Tibial artery (tissue), 4 donors: ENCODE measurements around the gene KMT2D.

Source experiments
- DNase-seq, 2 donors: peaks; one replicate each; pipeline ENCODE4 v3.0.0-alpha.2; 2019
- H3K27ac ChIP-seq, 2 donors: fragments of 200-600 bp; sonication (generic) in 1 of 2; 1 replicate in 1 of 2; 2 replicates in 1 of 2; pipeline ENCODE4 v1.5.1; 2018 to 2019; ENCODE audit warnings: mild to moderate bottlenecking in 1 of 2
- H3K27me3 ChIP-seq, 2 donors: fragments of 200-600 bp; sonication (generic) in 1 of 2; one replicate each; pipeline versions ENCODE4 v1.5.1 to v1.6.0; 2016 to 2019
- H3K36me3 ChIP-seq, 3 donors: fragments of 200-600 bp; sonication (generic) in 2 of 3; one replicate each; pipeline ENCODE4 v1.5.1; 2016 to 2019; ENCODE audit warnings: mild to moderate bottlenecking in 2 of 3
- H3K4me1 ChIP-seq, 4 donors: fragments of 200-600 bp; sonication (generic) in 2 of 4; 1 replicate in 3 of 4; 2 replicates in 1 of 4; pipeline ENCODE4 v1.5.1; 2016 to 2019
- H3K4me3 ChIP-seq, 2 donors: fragments of 200-600 bp; sonication (generic) in 1 of 2; 1 replicate in 1 of 2; 2 replicates in 1 of 2; pipeline ENCODE4 v1.5.1; 2018 to 2019; ENCODE audit warnings: mild to moderate bottlenecking in 2 of 2
- H3K9me3 ChIP-seq, 3 donors: fragments of 200-600 bp; sonication (generic) in 1 of 3; one replicate each; pipeline ENCODE4 v1.5.1; 2016 to 2019
- intact Hi-C: fragments of 100-400 bp; cut with DNase I; formaldehyde crosslinking; loops from one replicate; pipeline ENCODE4 v1.15.0; 2023; ENCODE audit warnings: low total_unique reads
- TF ChIP-seq, protein P1 (sequence below), 2 experiments: fragments of 200-600 bp in 1 of 2; fragments of 450-650 bp in 1 of 2; IDR thresholded peaks; one replicate each; pipeline ENCODE4 v1.5.1; 2017 to 2019; ENCODE audit warnings: antibody characterized with exemption in 2 of 2, mild to moderate bottlenecking in 1 of 2, moderate library complexity in 1 of 2

KMT2D gene

DNA sequence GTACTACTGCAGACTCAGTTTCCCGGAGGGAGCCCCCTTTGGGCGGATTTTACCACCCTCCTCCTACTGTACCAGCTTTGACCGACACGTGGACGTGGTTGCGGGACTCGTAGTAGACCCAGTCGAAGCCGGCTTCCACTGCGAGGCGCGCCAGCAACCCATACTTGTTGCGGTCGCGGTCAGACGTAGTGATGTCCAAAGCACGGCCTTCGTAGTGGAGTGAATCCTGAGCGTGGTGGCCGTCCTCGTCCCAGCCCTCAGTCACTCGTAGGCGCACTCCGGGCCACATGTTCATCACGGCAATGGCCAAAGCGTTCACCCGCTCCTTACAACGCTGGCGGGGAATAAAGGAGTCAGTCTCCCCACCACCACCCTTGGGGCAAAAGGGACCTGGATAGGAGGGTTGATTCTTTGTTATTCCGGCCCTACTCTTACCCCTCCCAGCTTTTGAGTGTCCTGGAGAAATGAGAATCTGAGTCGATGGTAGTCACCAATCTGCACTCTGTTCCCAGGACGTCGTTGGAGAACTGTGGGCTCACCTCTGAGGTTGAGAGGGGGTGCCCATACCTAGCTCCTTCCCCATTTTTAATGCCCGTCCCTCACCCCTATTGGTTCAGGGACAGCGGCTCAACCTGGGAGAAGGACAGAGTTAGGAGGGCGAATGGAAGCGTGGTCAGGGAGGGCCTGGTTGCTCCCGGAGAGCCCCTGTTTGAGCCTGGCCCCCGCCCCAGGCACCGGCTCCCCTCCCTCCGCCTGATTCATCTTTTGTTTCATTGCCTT is 30.7 kb upstream of the KMT2D start:
- DNase-seq = no peak

DNA sequence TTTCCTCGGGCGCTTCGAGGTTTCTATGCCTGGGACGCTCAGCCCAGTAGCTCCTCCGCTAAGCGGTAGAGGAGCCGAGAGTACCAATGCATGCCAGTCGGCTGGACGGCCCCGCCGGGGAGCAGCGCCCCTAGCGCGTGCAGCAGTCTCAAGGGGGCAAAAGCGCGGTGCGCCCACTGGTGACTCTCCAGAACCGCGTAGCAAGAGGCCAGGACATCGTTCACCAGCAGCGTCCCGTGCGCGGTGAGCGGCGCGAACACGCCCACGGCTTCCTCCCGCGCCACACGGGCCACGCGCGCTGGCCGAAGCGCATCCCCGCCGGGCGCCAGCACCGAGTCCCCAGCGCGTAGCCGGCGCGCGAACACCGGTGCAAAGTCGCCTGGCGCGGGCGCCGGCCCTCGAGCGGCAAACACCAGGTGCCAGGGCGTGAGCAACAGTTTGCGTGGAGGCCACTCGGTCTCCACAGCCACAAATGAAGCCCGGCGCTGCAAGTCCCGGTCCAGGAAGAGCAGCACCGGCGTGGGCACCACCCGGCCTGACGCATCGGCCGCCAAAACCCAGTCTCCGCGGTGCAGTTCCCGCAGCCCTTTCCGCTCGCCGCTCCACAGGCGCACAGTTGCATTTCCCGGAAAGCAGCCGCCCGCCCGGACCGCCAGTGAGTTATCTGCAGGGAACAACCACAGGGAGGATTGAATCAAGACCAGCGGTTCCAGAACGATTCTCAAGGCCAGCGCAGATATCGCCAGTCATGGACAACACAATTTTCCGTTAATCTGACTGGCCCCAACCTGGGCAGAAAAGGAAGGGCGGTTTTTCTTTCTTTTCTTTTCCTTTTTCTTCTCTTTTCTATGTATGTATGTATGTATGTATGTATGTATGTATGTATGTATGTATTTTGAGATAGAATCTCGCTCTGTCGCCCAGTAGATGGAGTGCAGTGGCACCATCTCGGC is 29.5 kb upstream of the KMT2D start:
- Histone ChIP-seq H3K27ac (no peak overlapping the region), H3K36me3 (no peaks in the 10 kb centered on the region), H3K9me3 (no peaks in the 10 kb centered on the region), H3K4me3 (peak overlapping the region; percentile 11 to 49), H3K27me3 (peaks cover 0 to 64% of the 10 kb centered on the region in 2 donors), H3K4me1 (peaks cover 0 to 55% (median 51%) of the 10 kb centered on the region in 4 donors)
- peak; percentile 37 to 72 for DNase-seq
- intact Hi-C loops = loop anchor here (2.0 to 5.0 kb wide), 2 partner anchors 32 to 145 kb away; no protein-coding TSS in a partner anchor
- TF ChIP-seq, protein P1, sequence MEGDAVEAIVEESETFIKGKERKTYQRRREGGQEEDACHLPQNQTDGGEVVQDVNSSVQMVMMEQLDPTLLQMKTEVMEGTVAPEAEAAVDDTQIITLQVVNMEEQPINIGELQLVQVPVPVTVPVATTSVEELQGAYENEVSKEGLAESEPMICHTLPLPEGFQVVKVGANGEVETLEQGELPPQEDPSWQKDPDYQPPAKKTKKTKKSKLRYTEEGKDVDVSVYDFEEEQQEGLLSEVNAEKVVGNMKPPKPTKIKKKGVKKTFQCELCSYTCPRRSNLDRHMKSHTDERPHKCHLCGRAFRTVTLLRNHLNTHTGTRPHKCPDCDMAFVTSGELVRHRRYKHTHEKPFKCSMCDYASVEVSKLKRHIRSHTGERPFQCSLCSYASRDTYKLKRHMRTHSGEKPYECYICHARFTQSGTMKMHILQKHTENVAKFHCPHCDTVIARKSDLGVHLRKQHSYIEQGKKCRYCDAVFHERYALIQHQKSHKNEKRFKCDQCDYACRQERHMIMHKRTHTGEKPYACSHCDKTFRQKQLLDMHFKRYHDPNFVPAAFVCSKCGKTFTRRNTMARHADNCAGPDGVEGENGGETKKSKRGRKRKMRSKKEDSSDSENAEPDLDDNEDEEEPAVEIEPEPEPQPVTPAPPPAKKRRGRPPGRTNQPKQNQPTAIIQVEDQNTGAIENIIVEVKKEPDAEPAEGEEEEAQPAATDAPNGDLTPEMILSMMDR (IDR thresholded peaks at IDR 0.05) = peak in 1 of 2 experiments; percentile 5

More for the DNA sequence above, 30.7 kb upstream of the KMT2D start:
- intact Hi-C loops = no loop called here
- H3K27ac ChIP-seq = no peak overlapping the region
- H3K27me3 ChIP-seq = peaks cover 0 to 64% of the 10 kb centered on the region in 2 donors
- no peaks in the 10 kb centered on the region for H3K9me3 ChIP-seq
- H3K4me3 ChIP-seq = no peak overlapping the region
- H3K36me3 ChIP-seq = peaks cover 0 to 4% (median 0%) of the 10 kb centered on the region in 3 donors
- H3K4me1 ChIP-seq = peaks cover 0 to 58% (median 52%) of the 10 kb centered on the region in 4 donors
- TF ChIP-seq, protein P1 (IDR thresholded peaks at IDR 0.05) = no peak

DNA sequence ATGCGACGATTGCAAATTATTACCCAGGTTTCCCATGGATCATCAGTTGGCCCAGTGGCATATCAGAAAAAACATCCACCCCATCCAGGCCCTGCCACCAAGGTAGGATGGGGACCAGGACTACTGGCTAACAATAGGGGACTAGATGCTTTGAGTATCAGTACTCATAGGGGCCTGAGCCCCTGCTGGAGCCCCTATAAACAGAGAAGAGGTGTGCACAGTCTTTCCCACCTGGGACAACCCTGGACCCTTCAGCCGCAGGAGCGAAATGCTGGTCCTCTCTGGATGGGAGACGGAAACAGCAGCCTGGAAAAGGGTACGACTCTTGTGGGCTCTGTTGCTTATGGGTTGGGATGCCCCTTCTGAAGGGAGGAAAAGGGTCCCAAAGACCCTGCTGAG is 28.3 kb upstream of the KMT2D start:
- Histone ChIP-seq H3K27me3 (peaks cover 0 to 52% of the 10 kb centered on the region in 2 donors), H3K4me1 (peaks cover 0 to 44% (median 40%) of the 10 kb centered on the region in 4 donors)
- intact Hi-C loops = loop anchor here (2.0 to 5.0 kb wide), 2 partner anchors 33 to 146 kb away; no protein-coding TSS in a partner anchor

DNA sequence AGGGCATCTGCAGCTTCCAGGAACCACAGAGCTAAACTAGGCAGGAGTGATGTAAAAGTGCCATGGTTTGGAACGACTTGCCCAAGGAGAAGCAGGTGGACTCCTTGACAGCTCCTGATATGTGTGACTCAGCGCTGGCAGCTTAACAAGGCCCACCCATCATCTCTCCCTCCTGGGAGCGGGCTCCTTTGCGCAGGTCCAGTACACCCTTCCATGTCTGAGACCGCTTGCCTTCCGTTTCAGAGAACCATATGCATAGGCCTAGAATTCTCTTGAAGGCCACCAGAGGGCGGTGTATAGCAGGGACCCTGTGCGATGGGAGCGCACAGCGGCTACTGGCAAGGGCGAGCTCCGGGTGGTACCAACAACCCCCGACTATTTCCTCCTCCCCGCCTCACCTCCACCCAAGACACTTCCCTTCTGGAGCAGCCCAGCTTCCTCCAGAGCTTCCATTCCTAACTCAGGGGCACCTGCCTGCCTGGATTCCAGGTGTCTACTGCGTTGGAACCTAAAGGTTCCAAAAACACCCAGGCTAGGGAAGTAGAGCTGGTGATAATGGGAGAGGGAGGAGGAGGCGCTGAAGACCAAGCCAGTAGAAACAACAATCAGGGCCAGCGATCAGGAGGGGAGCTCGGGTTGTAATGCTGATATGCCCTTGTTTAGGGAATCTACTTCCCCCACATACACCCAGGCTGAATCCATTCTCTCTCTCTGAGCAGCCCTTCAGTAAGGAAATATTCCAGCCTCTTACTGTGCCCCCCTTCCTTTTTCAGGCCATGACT is 27.7 kb upstream of the KMT2D start:
- DNase-seq = peak; percentile 51 to 84
- peaks cover 0 to 38% (median 35%) of the 10 kb centered on the region in 4 donors for H3K4me1 ChIP-seq
- intact Hi-C loops = loop anchor here (2.0 to 5.0 kb wide), 2 partner anchors 34 to 146 kb away; no protein-coding TSS in a partner anchor
- no peaks in the 10 kb centered on the region for H3K36me3 ChIP-seq
- no peaks in the 10 kb centered on the region for H3K9me3 ChIP-seq
- no peak overlapping the region for H3K27ac ChIP-seq
- H3K4me3 ChIP-seq = peak overlapping the region in 1 of 2 donors; percentile 7
- TF ChIP-seq, protein P1 (IDR thresholded peaks at IDR 0.05) = peak; percentile 87 to 91
- H3K27me3 ChIP-seq = peaks cover 0 to 47% of the 10 kb centered on the region in 2 donors

More for the DNA sequence above, 28.3 kb upstream of the KMT2D start:
- no peak for DNase-seq
- Histone ChIP-seq H3K27ac (no peak overlapping the region), H3K9me3 (no peaks in the 10 kb centered on the region), H3K36me3 (no peaks in the 10 kb centered on the region), H3K4me3 (no peak overlapping the region)
- TF ChIP-seq, protein P1 (IDR thresholded peaks at IDR 0.05) = no peak

DNA sequence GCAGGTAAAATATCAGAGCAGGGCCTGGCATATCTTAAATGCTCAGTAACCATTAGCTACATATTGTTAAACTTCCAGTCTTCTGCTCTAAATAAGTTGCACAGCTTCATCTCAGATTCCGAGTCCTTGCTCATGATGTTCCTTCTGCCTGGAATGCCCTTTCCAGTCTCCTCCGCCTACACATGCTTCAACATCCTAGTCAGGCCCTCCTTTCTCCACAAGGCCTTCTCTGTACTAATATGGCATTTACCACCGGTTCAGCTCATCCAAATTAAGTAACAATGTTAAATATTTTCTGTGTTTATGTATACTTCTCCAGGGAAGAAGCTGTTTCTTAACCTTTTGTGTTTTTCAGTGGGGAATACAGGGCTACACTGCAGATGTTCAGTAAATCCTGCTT is 25.5 kb upstream of the KMT2D start:
- no peak overlapping the region for H3K4me3 ChIP-seq
- DNase-seq = no peak
- peaks cover 0 to 25% (median 22%) of the 10 kb centered on the region in 4 donors for H3K4me1 ChIP-seq
- no peak overlapping the region for H3K27ac ChIP-seq
- peaks cover 0 to 26% of the 10 kb centered on the region in 2 donors for H3K27me3 ChIP-seq
- intact Hi-C loops = loop anchor here (5.0 kb wide), 1 partner anchor 36 kb away; no protein-coding TSS in a partner anchor
- TF ChIP-seq, protein P1 (IDR thresholded peaks at IDR 0.05) = no peak
- no peaks in the 10 kb centered on the region for H3K36me3 ChIP-seq
- no peaks in the 10 kb centered on the region for H3K9me3 ChIP-seq
